K562 (cell line): ENCODE measurements around the gene DPEP2. TPM values are rescaled to one million over a fixed set of nuclear protein-coding genes. Genes with fewer than 3 reads are reported as not detected.

ENCODE experiments used
- ATAC-seq: fragments of 200-7000 bp; cut with Tn5 transposase; 3 replicates; pipeline ENCODE4 v1.9.1; 2020; ENCODE audit warnings: moderate library complexity
- BruUV-seq: library from RNA; stranded (reverse); fragments of 400-500 nt; replicated peaks from 2 replicates; lab custom pipeline; 2021; lab: Mats Ljungman, UMichigan
- CTCF ChIA-PET: fragments of 300-600 bp; formaldehyde crosslinking; extraction: SDS; loops from one replicate; lab custom pipeline; 2021; ENCODE audit warnings: low intra/inter-chr PET ratio; lab: Yijun Ruan, JAX
- POLR2A ChIA-PET: fragments of 300-600, 350-650 bp; sonication (Branson Sonifier 250); formaldehyde crosslinking; extraction: SDS; loops from one replicate; lab custom pipeline; 2021; ENCODE audit warnings: antibody characterized with exemption, inconsistent platforms; lab: Yijun Ruan, JAX
- DNase-seq, 4 experiments: peaks; one replicate each; pipeline versions ENCODE4 v3.0.0 to v3.0.0-alpha.2; 2011 to 2018; ENCODE audit warnings: low spot score in 3 of 4, mixed read lengths in 3 of 4; ENCODE audit errors: extremely low read depth in 1 of 4
- FAIRE-seq: peaks from 2 replicates; lab custom pipeline; 2011; peaks lifted over from hg19 to GRCh38; lab: Jason Lieb, UNC
- H2AFZ ChIP-seq: 2 replicates; pipeline ENCODE4 v1.6.0; 2011; ENCODE audit warnings: low read depth, low read length, control low read depth, inconsistent platforms
- H3K27ac ChIP-seq: fragments of 200-600 bp; 3 replicates; pipeline ENCODE4 v1.8.0; 2011; ENCODE audit warnings: low read depth, mild to moderate bottlenecking, control low read depth, inconsistent platforms, low read length, moderate library complexity, mixed read lengths; ENCODE audit errors: extremely low read depth
- H3K27me3 ChIP-seq, 2 experiments: fragments of 300-600 bp in 1 of 2; 2 replicates in 1 of 2; 3 replicates in 1 of 2; pipeline versions ENCODE4 v1.6.0 to v1.8.0; 2011; ENCODE audit warnings: inconsistent platforms in 2 of 2, low read length in 2 of 2, mild to moderate bottlenecking in 1 of 2, mixed read lengths in 1 of 2, moderate library complexity in 1 of 2; ENCODE audit not compliant: control insufficient read depth in 2 of 2, insufficient read depth in 2 of 2
- H3K36me3 ChIP-seq: fragments of 300-600 bp; 3 replicates; pipeline ENCODE4 v1.8.0; 2011; ENCODE audit warnings: mild to moderate bottlenecking, low read length, inconsistent platforms; ENCODE audit not compliant: control insufficient read depth, insufficient read depth
- H3K4me1 ChIP-seq, 2 experiments: fragments of 200-600 bp in 1 of 2; replicated peaks in 1 of 2; 2 replicates in 1 of 2; 3 replicates in 1 of 2; pipeline versions ENCODE4 v1.5.1 to v1.8.0; 2011; ENCODE audit warnings: inconsistent platforms in 2 of 2, low read length in 2 of 2, mild to moderate bottlenecking in 1 of 2, mixed read lengths in 1 of 2, moderate library complexity in 1 of 2; ENCODE audit not compliant: control insufficient read depth in 2 of 2, insufficient read depth in 2 of 2
- H3K4me2 ChIP-seq: 2 replicates; pipeline ENCODE4 v1.6.1; 2011; ENCODE audit warnings: low read length, control low read depth, inconsistent platforms, mixed read lengths; ENCODE audit not compliant: insufficient read depth
- H3K4me3 ChIP-seq: fragments of 200-600 bp; sonication (generic), shearing (Covaris generic); 2 replicates; pipeline ENCODE4 v1.5.1; 2016; ENCODE audit warnings: control low read depth, inconsistent platforms
- H3K79me2 ChIP-seq: fragments of 200-600 bp; 3 replicates; pipeline ENCODE4 v1.8.0; 2011; ENCODE audit warnings: low read length, inconsistent platforms; ENCODE audit not compliant: control insufficient read depth, insufficient read depth
- H3K9ac ChIP-seq, 2 experiments: 2 replicates each; pipeline versions ENCODE4 v1.6.0 to v1.6.1; 2011; ENCODE audit warnings: low read depth in 2 of 2, low read length in 2 of 2, control low read depth in 1 of 2, inconsistent platforms in 1 of 2, mild to moderate bottlenecking in 1 of 2, mixed read lengths in 1 of 2; ENCODE audit not compliant: insufficient read depth in 1 of 2
- H3K9me1 ChIP-seq: one replicate; pipeline ENCODE4 v1.6.0; 2011; ENCODE audit warnings: inconsistent platforms, mild to moderate bottlenecking, low read length, moderate library complexity; ENCODE audit not compliant: control insufficient read depth, insufficient read depth
- H3K9me3 ChIP-seq: replicated peaks from 2 replicates; pipeline ENCODE4 v1.5.1; 2011; ENCODE audit warnings: low read depth, low read length, inconsistent platforms; ENCODE audit not compliant: control insufficient read depth, insufficient read depth
- H4K20me1 ChIP-seq: replicated peaks from 2 replicates; pipeline ENCODE4 v1.6.1; 2011; ENCODE audit warnings: low read length, inconsistent platforms, mixed read lengths; ENCODE audit not compliant: control insufficient read depth, insufficient read depth
- CGGBP1 ChIP-seq: fragments of 250-450 bp; sonication (Bioruptor Pico); IDR thresholded peaks from 2 replicates; pipeline ENCODE4 v1.9.0; 2021; ENCODE audit warnings: mild to moderate bottlenecking
- EGR1 ChIP-seq: fragments of 450-650 bp; conservative IDR thresholded peaks from 2 replicates; pipeline ENCODE4 v1.6.1; 2017; ENCODE audit warnings: mild to moderate bottlenecking
- GABPB1 ChIP-seq: sonication (generic); formaldehyde crosslinking; IDR thresholded peaks from 2 replicates; pipeline ENCODE4 v1.8.0; 2022; ENCODE audit warnings: mild to moderate bottlenecking, missing genetic modification reagents
- HDGF ChIP-seq: fragments of 450-650 bp; IDR thresholded peaks from 2 replicates; pipeline ENCODE4 v1.6.1; 2016
- MAFK ChIP-seq: IDR thresholded peaks from 2 replicates; pipeline ENCODE4 v1.6.1; 2011; ENCODE audit warnings: low read length, improper control_type of control experiment
- MYBL2 ChIP-seq, 2 experiments: fragments of 450-650 bp in 1 of 2; sonication (generic) in 1 of 2; formaldehyde crosslinking in 1 of 2; IDR thresholded peaks; 2 replicates each; pipeline versions ENCODE4 v1.6.1 to v1.8.1; 2017 to 2022; ENCODE audit warnings: borderline replicate concordance in 1 of 2, inconsistent platforms in 1 of 2, low read depth in 1 of 2, mild to moderate bottlenecking in 1 of 2, missing genetic modification reagents in 1 of 2, moderate library complexity in 1 of 2
- NCOA6 ChIP-seq: fragments of 450-650 bp; IDR thresholded peaks from 2 replicates; pipeline ENCODE4 v1.6.1; 2017; ENCODE audit warnings: mild to moderate bottlenecking
- NR1H2 ChIP-seq: sonication (generic); formaldehyde crosslinking; IDR thresholded peaks from 2 replicates; pipeline ENCODE4 v1.4.0; 2020; ENCODE audit warnings: mild to moderate bottlenecking, missing genetic modification reagents
- RUNX1 ChIP-seq: sonication (generic); IDR thresholded peaks from 2 replicates; pipeline ENCODE4 v1.6.1; 2016; ENCODE audit warnings: antibody characterized with exemption, low read depth
- SUPT5H ChIP-seq: fragments of 450-650 bp; IDR thresholded peaks from 2 replicates; pipeline ENCODE4 v1.6.1; 2016
- ZKSCAN3 ChIP-seq: fragments of 250-450 bp; sonication (Bioruptor Pico); IDR thresholded peaks from 2 replicates; pipeline ENCODE4 v1.4.0; 2020
- ZNF384 ChIP-seq: IDR thresholded peaks from 2 replicates; pipeline ENCODE4 v1.6.1; 2012; ENCODE audit warnings: low read depth, low read length, improper control_type of control experiment
- ZNF431 ChIP-seq: sonication (generic); formaldehyde crosslinking; IDR thresholded peaks from 2 replicates; pipeline ENCODE4 v1.8.0; 2022; ENCODE audit warnings: mild to moderate bottlenecking, missing genetic modification reagents
- ZNF589 ChIP-seq: fragments of 200-800 bp; sonication (Bioruptor generic); IDR thresholded peaks from 2 replicates; pipeline ENCODE4 v1.6.1; 2016; ENCODE audit warnings: low read depth, missing genetic modification characterization, missing compliant biosample characterization
- ZNF707 ChIP-seq: fragments of 250-450 bp; sonication (Bioruptor Pico); conservative IDR thresholded peaks from 2 replicates; pipeline ENCODE4 v1.8.0; 2022; ENCODE audit warnings: inconsistent platforms, mild to moderate bottlenecking, moderate library complexity
- WGBS: fragments of 100-300 bp; shearing (Covaris generic); methylation state at CpG from one replicate; pipeline ENCODE4 v1.1.6; 2016; ENCODE audit warnings: low coverage, mixed read lengths; ENCODE audit not compliant: insufficient coverage; ENCODE audit errors: missing lambda C conversion rate; 5-methylcytosine and 5-hydroxymethylcytosine counted together
- in situ Hi-C: fragments of 300-500 bp; cut with MboI; formaldehyde crosslinking; loops from 4 replicates; pipeline ENCODE4 v1.15.0; 2018; ENCODE audit warnings: inconsistent platforms, mixed read lengths
- intact Hi-C: fragments of 100-400 bp; cut with micrococcal nuclease; formaldehyde crosslinking; loops from 2 replicates; pipeline ENCODE4 v1.14.2; 2022
- polyA plus RNA-seq, 8 experiments: library from polyadenylated mRNA; depleted of rRNA in 4 of 8; stranded (reverse) in 5 of 8; unstranded in 3 of 8; fragments of >200 nt; fragmentation: Nextera tagmentation in 2 of 8; fragmentation: Illumina TruSeq in 1 of 8; extraction: Ambion mirVana in 2 of 8; extraction: Trizol in 1 of 8; gene quantifications; 2 replicates each; pipeline versions ENCODE4 v1.2.1 to v1.2.3, GENCODE V29; 2011 to 2014; ENCODE audit warnings: inconsistent platforms in 1 of 8, missing spikeins in 1 of 8
- total RNA-seq, 7 experiments: library from RNA; depleted of rRNA in 6 of 7; stranded (reverse); fragments of >200 nt in 6 of 7; fragmentation: Illumina TruSeq in 2 of 7; extraction: Trizol in 2 of 7; gene quantifications; 2 replicates each; pipeline versions ENCODE4 v1.2.1 to v1.2.3, GENCODE V29; 2011 to 2021; ENCODE audit warnings: low replicate concordance in 1 of 7
- TF ChIP-seq, protein P1 (sequence below), 2 experiments: fragments of 450-650 bp; IDR thresholded peaks; 2 replicates each; pipeline ENCODE4 v1.6.1; 2018; ENCODE audit warnings: mild to moderate bottlenecking in 2 of 2, low read depth in 1 of 2; ENCODE audit not compliant: partially characterized antibody in 2 of 2
- TF ChIP-seq, protein P2 (sequence below): fragments of 450-650 bp; formaldehyde crosslinking; IDR thresholded peaks from 2 replicates; pipeline ENCODE4 v1.4.0; 2020; ENCODE audit warnings: mild to moderate bottlenecking, moderate library complexity

Gene DPEP2
- total and polyA plus RNA-seq, 9 of the 15 experiments (the other 6 are each of a cell fraction or from before 2014, with no cell fraction given) = 0.14 to 1.2 (median 0.38) TPM

- WGBS = 58% methylated on average over 9 of the region's 9 CpGs
- Histone ChIP-seq H2AFZ (no peak overlapping the region), H3K36me3 (peaks cover 62% of the 10 kb centered on the region; the same call in 2 of the 3 replicates), H3K27me3 (no peaks in the 10 kb centered on the region), H3K27ac (no peak overlapping the region), H3K4me3 (no peak overlapping the region), H4K20me1 (peaks cover 16% of the 10 kb centered on the region; the same call in 1 of the 2 replicates), H3K79me2 (peaks cover 9% of the 10 kb centered on the region), H3K9me3 (no peaks in the 10 kb centered on the region; the same call in 1 of the 2 replicates), H3K9me1 (no peaks in the 10 kb centered on the region), H3K4me2 (no peak overlapping the region), H3K4me1 (peaks cover 16 to 69% of the 10 kb centered on the region in 2 experiments), H3K9ac (peak overlapping the region in 1 of 2 experiments; percentile 63; a peak in 2 of 4 replicates)
- CTCF ChIA-PET = interaction anchor here (1.4 kb wide), 1 partner anchor 125 kb away, joined by 6 read pairs; no protein-coding TSS in a partner anchor
- DNase-seq (peak in 2 of 4 experiments; percentile 43 to 46), FAIRE-seq (no peak), ATAC-seq (peak; percentile 21)
- in situ Hi-C loops (no loop called here), intact Hi-C loops (no loop called here)
- no TSS peak for BruUV-seq
- POLR2A ChIA-PET = interaction anchor here (0.6 to 1.2 kb wide), 6 partner anchors 8 to 126 kb away, joined by 3 to 8 read pairs (median 4); partner anchors contain the start of gene CTRL
- TF ChIP-seq SUPT5H (0 out of 2 replicates have a peak, but pooled peaks have one; percentile 29), MYBL2 (IDR thresholded peaks at IDR 0.05; ENCODE audit: low read depth) (no peak), MYBL2 (CRISPR knock-in tag; IDR thresholded peaks at IDR 0.05; ENCODE audit: borderline replicate concordance) (no peak), GABPB1 (0 out of 2 replicates have a peak, but pooled peaks have one; percentile 32), RUNX1 (0 out of 2 replicates have a peak, but pooled peaks have one; percentile 23), EGR1 (peak; percentile 71), ZNF384 (peak; percentile 62; the same call in 1 of the 2 replicates), ZNF431 (CRISPR knock-in tag) (no peak), CGGBP1 (CRISPR knock-in tag) (no peak), ZKSCAN3 (no peak), HDGF (peak; percentile 45; the same call in 1 of the 2 replicates), MAFK (no peak), NCOA6 (no peak), NR1H2 (CRISPR knock-in tag) (no peak), ZNF589 (no peak), ZNF707 (CRISPR knock-in tag) (no peak)
- TF ChIP-seq, protein P1, sequence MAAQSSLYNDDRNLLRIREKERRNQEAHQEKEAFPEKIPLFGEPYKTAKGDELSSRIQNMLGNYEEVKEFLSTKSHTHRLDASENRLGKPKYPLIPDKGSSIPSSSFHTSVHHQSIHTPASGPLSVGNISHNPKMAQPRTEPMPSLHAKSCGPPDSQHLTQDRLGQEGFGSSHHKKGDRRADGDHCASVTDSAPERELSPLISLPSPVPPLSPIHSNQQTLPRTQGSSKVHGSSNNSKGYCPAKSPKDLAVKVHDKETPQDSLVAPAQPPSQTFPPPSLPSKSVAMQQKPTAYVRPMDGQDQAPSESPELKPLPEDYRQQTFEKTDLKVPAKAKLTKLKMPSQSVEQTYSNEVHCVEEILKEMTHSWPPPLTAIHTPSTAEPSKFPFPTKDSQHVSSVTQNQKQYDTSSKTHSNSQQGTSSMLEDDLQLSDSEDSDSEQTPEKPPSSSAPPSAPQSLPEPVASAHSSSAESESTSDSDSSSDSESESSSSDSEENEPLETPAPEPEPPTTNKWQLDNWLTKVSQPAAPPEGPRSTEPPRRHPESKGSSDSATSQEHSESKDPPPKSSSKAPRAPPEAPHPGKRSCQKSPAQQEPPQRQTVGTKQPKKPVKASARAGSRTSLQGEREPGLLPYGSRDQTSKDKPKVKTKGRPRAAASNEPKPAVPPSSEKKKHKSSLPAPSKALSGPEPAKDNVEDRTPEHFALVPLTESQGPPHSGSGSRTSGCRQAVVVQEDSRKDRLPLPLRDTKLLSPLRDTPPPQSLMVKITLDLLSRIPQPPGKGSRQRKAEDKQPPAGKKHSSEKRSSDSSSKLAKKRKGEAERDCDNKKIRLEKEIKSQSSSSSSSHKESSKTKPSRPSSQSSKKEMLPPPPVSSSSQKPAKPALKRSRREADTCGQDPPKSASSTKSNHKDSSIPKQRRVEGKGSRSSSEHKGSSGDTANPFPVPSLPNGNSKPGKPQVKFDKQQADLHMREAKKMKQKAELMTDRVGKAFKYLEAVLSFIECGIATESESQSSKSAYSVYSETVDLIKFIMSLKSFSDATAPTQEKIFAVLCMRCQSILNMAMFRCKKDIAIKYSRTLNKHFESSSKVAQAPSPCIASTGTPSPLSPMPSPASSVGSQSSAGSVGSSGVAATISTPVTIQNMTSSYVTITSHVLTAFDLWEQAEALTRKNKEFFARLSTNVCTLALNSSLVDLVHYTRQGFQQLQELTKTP (IDR thresholded peaks at IDR 0.05; ENCODE audit: low read depth in 1 of 2, partially characterized antibody in 2 of 2) = no peak
- TF ChIP-seq, protein P2, sequence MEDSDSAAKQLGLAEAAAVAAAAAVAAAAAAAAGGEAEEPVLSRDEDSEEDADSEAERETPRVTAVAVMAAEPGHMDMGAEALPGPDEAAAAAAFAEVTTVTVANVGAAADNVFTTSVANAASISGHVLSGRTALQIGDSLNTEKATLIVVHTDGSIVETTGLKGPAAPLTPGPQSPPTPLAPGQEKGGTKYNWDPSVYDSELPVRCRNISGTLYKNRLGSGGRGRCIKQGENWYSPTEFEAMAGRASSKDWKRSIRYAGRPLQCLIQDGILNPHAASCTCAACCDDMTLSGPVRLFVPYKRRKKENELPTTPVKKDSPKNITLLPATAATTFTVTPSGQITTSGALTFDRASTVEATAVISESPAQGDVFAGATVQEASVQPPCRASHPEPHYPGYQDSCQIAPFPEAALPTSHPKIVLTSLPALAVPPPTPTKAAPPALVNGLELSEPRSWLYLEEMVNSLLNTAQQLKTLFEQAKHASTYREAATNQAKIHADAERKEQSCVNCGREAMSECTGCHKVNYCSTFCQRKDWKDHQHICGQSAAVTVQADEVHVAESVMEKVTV (CRISPR knock-in tag) = no peak
These were observed 57.6 kb downstream of the DPEP2 start for GRCh38 chr16:67941469-67942199.
